GM18519 (cell line): ENCODE results near the gene ZFHX3.

Source experiments
- ATAC-seq: cut with Tn5 transposase; IDR thresholded peaks from one replicate; pipeline ENCODE4 v1.9.1; 2021; ENCODE audit warnings: mild to moderate bottlenecking, moderate library complexity; ENCODE audit not compliant: unreplicated experiment, low FRiP score

The ZFHX3 gene

GRCh38 chr16:72862090-72862489 is 185.8 kb downstream of the ZFHX3 start:
- ATAC-seq = no peak

- ATAC-seq = no peak
Observed at GRCh38 chr16:72860726-72861562, 187.0 kb downstream of the ZFHX3 start.

GRCh38 chr16:72859581-72859980 is 188.3 kb downstream of the ZFHX3 start:
- no peak for ATAC-seq

GRCh38 chr16:72858665-72859493 is 189.0 kb downstream of the ZFHX3 start:
- no peak for ATAC-seq

- ATAC-seq = no peak
Observed at GRCh38 chr16:72857834-72858664, 189.9 kb downstream of the ZFHX3 start.

GRCh38 chr16:72856797-72857196 is 191.1 kb downstream of the ZFHX3 start:
- no peak for ATAC-seq

- no peak for ATAC-seq
Observed at GRCh38 chr16:72854267-72854959, 193.5 kb downstream of the ZFHX3 start.

GRCh38 chr16:72853575-72854266 is 194.2 kb downstream of the ZFHX3 start:
- no peak for ATAC-seq

- no peak for ATAC-seq
Observed at GRCh38 chr16:72852421-72852820, 195.5 kb downstream of the ZFHX3 start.

- no peak for ATAC-seq
Observed at GRCh38 chr16:72850853-72851252, 197.1 kb downstream of the ZFHX3 start.

- ATAC-seq = no peak
Observed at GRCh38 chr16:72850021-72850420, 197.9 kb downstream of the ZFHX3 start.

GRCh38 chr16:72848759-72849664 is 198.9 kb downstream of the ZFHX3 start:
- no peak for ATAC-seq

GRCh38 chr16:72848028-72848400 is 199.9 kb downstream of the ZFHX3 start:
- no peak for ATAC-seq

GRCh38 chr16:72847187-72848027 is 200.5 kb downstream of the ZFHX3 start:
- ATAC-seq = no peak

- no peak for ATAC-seq
Observed at GRCh38 chr16:72846594-72846993, 201.3 kb downstream of the ZFHX3 start.

GRCh38 chr16:72845322-72846020 is 202.5 kb downstream of the ZFHX3 start:
- ATAC-seq = no peak
